GM03348 (cell line): ENCODE measurements around the gene NKAP.
"Not testable (repeated sequence)": the region's sequence is repeated elsewhere in the genome, so short reads cannot be mapped to it uniquely, and the experiment has no call there.

Experiments used
- DNase-seq: peaks from one replicate; pipeline ENCODE4 v3.0.0; 2012; ENCODE audit warnings: low spot score

The NKAP gene

GRCh38 chrX:119943185-119943988, at the start of gene NKAP:
TSS of gene NKAP (minus strand) at chrX:119943751. CDS start at chrX:119943605, 146 bp downstream.
- peak; percentile 88 for DNase-seq

GRCh38 chrX:119991005-119991787, 47.6 kb upstream of the NKAP start:
- DNase-seq: peak; percentile 9

- DNase-seq: no peak
These were observed 47.0 kb upstream of the NKAP start for GRCh38 chrX:119990556-119991004.

- no peak for DNase-seq
These were observed 46.5 kb upstream of the NKAP start for GRCh38 chrX:119989905-119990555.

- no peak for DNase-seq
These were observed 42.7 kb upstream of the NKAP start for GRCh38 chrX:119986203-119986602.

- no peak for DNase-seq
These were observed 41.1 kb upstream of the NKAP start for GRCh38 chrX:119984652-119985051.

- no peak for DNase-seq
These were observed 39.9 kb upstream of the NKAP start for GRCh38 chrX:119983494-119983893.

- DNase-seq: no peak
These were observed 38.6 kb upstream of the NKAP start for GRCh38 chrX:119982145-119982544.

- peak; percentile 13 for DNase-seq
These were observed 37.9 kb upstream of the NKAP start for GRCh38 chrX:119981286-119982070.

GRCh38 chrX:119977172-119977571, 33.6 kb upstream of the NKAP start:
- DNase-seq: not testable (repeated sequence)

GRCh38 chrX:119971184-119971583, 27.6 kb upstream of the NKAP start:
- DNase-seq: no peak

- DNase-seq: no peak
These were observed 27.0 kb upstream of the NKAP start for GRCh38 chrX:119970574-119970973.

GRCh38 chrX:119966837-119967236, 23.3 kb upstream of the NKAP start:
- not testable (repeated sequence) for DNase-seq

GRCh38 chrX:119960625-119961024, 17.1 kb upstream of the NKAP start:
- DNase-seq: no peak

GRCh38 chrX:119955807-119956570, 12.4 kb upstream of the NKAP start:
- not testable (repeated sequence) for DNase-seq

GRCh38 chrX:119954374-119954773, 10.8 kb upstream of the NKAP start:
- no peak for DNase-seq

GRCh38 chrX:119948381-119948780, 4.8 kb upstream of the NKAP start:
- no peak for DNase-seq

- no peak for DNase-seq
These were observed 1.9 kb upstream of the NKAP start for GRCh38 chrX:119945481-119945880.

- DNase-seq: peak; percentile 5
These were observed 743 bp downstream of the NKAP start for GRCh38 chrX:119942831-119943184.

GRCh38 chrX:119942173-119942819, 1.3 kb downstream of the NKAP start:
- no peak for DNase-seq

GRCh38 chrX:119941336-119941735, 2.2 kb downstream of the NKAP start:
- no peak for DNase-seq
